Keratinocyte (primary cell): ENCODE results near the gene TMEM87B.

Experiments
- CTCF ChIP-seq, 3 experiments: IDR thresholded peaks in 1 of 3; conservative IDR thresholded peaks in 1 of 3; optimal IDR thresholded peaks in 1 of 3; 2 replicates in 2 of 3; 3 replicates in 1 of 3; pipeline versions ENCODE3 to v1.5.1; 2011; ENCODE audit warnings: low read length in 3 of 3, mild to moderate bottlenecking in 3 of 3, moderate library complexity in 2 of 3, control low read depth in 1 of 3, inconsistent platforms in 1 of 3; ENCODE audit not compliant: insufficient read depth in 2 of 3; ENCODE audit errors: extremely low read depth in 1 of 3
- EZH2 ChIP-seq: IDR thresholded peaks from one replicate; pipeline ENCODE4 v1.6.1; 2012; ENCODE audit warnings: inconsistent platforms, mild to moderate bottlenecking, low read length, moderate library complexity

- TF ChIP-seq CTCF (optimal IDR thresholded peaks at IDR 0.05 in 1 of 3, IDR thresholded peaks at IDR 0.05 in 1 of 3, conservative IDR thresholded peaks at IDR 0.05 in 1 of 3; ENCODE audit: extremely low read depth in 1 of 3, insufficient read depth in 2 of 3, low read length in 3 of 3): no peak
- no peak for TF ChIP-seq EZH2
Measured at GRCh38 chr2:112095681-112096080, 40.6 kb downstream of the TMEM87B start.
